ENCODE results near the gene PCNX1.

PCNX1 gene

GRCh38 chr14:70964492-70964891, 57.2 kb downstream of the PCNX1 start:
- Histone ChIP-seq H3K27me3 (ENCODE audit: control insufficient read depth, insufficient read depth, low read length) (no peaks in the 10 kb centered on the region), H3K36me3 (ENCODE audit: control insufficient read depth, insufficient read depth, low read length) (peaks cover 28% of the 10 kb centered on the region), H3K27ac (ENCODE audit: low read depth, low read length) (no peak overlapping the region), H3K9ac (ENCODE audit: low read length) (no peak overlapping the region), H3K4me1 (ENCODE audit: control insufficient read depth, insufficient read depth, low read length) (no peaks in the 10 kb centered on the region), H3K4me3 (ENCODE audit: low read depth, low read length) (no peak overlapping the region), H3K9me3 (ENCODE audit: control insufficient read depth, insufficient read depth, low read depth, low read length) (no peaks in the 10 kb centered on the region)

GRCh38 chr14:70971560-70971959, 64.3 kb downstream of the PCNX1 start:
- H3K36me3 ChIP-seq (ENCODE audit: control insufficient read depth, insufficient read depth, low read length), result peaks cover 19% of the 10 kb centered on the region
- no peak overlapping the region for H3K9ac ChIP-seq (ENCODE audit: low read length)
- H3K27me3 ChIP-seq (ENCODE audit: control insufficient read depth, insufficient read depth, low read length), result no peaks in the 10 kb centered on the region
- H3K27ac ChIP-seq (ENCODE audit: low read depth, low read length), result no peak overlapping the region
- peaks cover 3% of the 10 kb centered on the region; the same call in 1 of the 2 replicates for H3K4me1 ChIP-seq (ENCODE audit: control insufficient read depth, insufficient read depth, low read length)
- no peaks in the 10 kb centered on the region for H3K9me3 ChIP-seq (ENCODE audit: control insufficient read depth, insufficient read depth, low read depth, low read length)
- H3K4me3 ChIP-seq (ENCODE audit: low read depth, low read length), result no peak overlapping the region

DNA sequence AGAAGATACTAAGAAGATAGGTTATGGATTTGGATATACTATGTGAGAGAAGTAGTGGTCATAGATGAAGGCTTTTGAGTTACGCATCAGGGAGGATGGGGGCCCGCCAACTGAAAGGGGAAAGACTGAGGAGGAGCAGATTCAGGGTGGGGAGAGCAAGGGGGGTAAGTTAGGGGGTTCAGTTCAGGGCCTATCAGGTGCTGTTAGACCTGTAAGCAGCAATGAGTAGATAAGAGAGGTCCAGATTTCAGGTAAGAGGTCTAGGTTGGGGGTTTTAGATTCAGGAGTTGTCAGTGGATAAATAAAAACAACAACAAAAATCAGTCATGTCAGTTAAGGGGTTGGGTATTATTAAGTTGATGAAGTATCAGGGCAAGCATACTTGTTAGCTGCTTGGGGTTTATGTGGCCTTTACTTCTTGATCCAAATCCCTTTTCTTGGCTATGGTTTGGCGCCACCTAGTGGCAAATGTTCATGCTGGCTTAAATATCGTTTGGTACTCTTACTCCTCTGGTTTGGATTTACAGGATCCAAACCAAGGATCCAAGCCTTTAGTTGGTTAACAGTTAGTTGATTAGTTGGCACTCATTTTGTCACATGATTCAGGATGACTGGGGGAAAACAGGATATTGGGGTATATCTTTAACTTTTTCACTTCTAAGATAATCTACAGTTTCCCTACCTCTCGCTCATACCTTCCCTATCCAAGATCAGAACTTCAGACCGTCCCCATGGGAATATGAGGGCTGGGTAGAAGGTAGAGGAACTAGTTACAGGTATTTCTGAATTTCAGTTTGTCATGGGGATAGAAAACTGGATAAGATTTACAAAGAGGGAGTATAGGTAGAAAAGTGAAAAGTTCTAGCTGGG, 65.1 kb downstream of the PCNX1 start:
- H3K4me3 ChIP-seq (ENCODE audit: low read depth, low read length), result no peak overlapping the region
- H3K4me1 ChIP-seq (ENCODE audit: control insufficient read depth, insufficient read depth, low read length), result peaks cover 3% of the 10 kb centered on the region; the same call in 1 of the 2 replicates
- no peak overlapping the region for H3K27ac ChIP-seq (ENCODE audit: low read depth, low read length)
- no peaks in the 10 kb centered on the region for H3K27me3 ChIP-seq (ENCODE audit: control insufficient read depth, insufficient read depth, low read length)
- no peaks in the 10 kb centered on the region for H3K9me3 ChIP-seq (ENCODE audit: control insufficient read depth, insufficient read depth, low read depth, low read length)
- peaks cover 27% of the 10 kb centered on the region for H3K36me3 ChIP-seq (ENCODE audit: control insufficient read depth, insufficient read depth, low read length)
- no peak overlapping the region for H3K9ac ChIP-seq (ENCODE audit: low read length)

DNA sequence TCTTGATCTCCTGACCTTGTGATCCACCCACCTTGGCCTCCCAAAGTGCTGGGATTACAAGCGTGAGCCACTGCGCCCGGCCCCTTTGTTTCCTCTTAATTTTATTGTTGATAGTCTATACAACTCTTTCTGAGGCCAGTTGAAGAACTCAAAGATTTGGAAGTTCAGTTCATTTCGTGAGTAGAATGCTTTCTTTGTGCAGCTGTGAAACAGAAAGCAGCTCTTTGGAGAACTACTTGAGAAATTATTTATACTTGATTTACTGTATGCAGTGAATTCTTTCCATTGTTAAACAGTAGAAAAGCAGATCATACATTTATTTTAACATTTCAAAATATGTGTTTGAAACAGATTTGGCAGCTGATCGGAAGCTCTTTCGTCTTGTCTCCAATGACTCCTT, 69.3 kb downstream of the PCNX1 start:
- no peak overlapping the region for H3K27ac ChIP-seq (ENCODE audit: low read depth, low read length)
- H3K27me3 ChIP-seq (ENCODE audit: control insufficient read depth, insufficient read depth, low read length), result no peaks in the 10 kb centered on the region
- no peaks in the 10 kb centered on the region for H3K9me3 ChIP-seq (ENCODE audit: control insufficient read depth, insufficient read depth, low read depth, low read length)
- no peak overlapping the region for H3K9ac ChIP-seq (ENCODE audit: low read length)
- H3K4me1 ChIP-seq (ENCODE audit: control insufficient read depth, insufficient read depth, low read length), result peaks cover 1% of the 10 kb centered on the region; the same call in 1 of the 2 replicates
- no peak overlapping the region for H3K4me3 ChIP-seq (ENCODE audit: low read depth, low read length)
- H3K36me3 ChIP-seq (ENCODE audit: control insufficient read depth, insufficient read depth, low read length), result peaks cover 28% of the 10 kb centered on the region

GRCh38 chr14:70981000-70981952, 74.0 kb downstream of the PCNX1 start:
- Histone ChIP-seq H3K9me3 (ENCODE audit: control insufficient read depth, insufficient read depth, low read depth, low read length) (no peaks in the 10 kb centered on the region), H3K27me3 (ENCODE audit: control insufficient read depth, insufficient read depth, low read length) (no peaks in the 10 kb centered on the region), H3K9ac (ENCODE audit: low read length) (no peak overlapping the region), H3K36me3 (ENCODE audit: control insufficient read depth, insufficient read depth, low read length) (peaks cover 24% of the 10 kb centered on the region), H3K4me1 (ENCODE audit: control insufficient read depth, insufficient read depth, low read length) (no peaks in the 10 kb centered on the region), H3K4me3 (ENCODE audit: low read depth, low read length) (no peak overlapping the region), H3K27ac (ENCODE audit: low read depth, low read length) (no peak overlapping the region)

DNA sequence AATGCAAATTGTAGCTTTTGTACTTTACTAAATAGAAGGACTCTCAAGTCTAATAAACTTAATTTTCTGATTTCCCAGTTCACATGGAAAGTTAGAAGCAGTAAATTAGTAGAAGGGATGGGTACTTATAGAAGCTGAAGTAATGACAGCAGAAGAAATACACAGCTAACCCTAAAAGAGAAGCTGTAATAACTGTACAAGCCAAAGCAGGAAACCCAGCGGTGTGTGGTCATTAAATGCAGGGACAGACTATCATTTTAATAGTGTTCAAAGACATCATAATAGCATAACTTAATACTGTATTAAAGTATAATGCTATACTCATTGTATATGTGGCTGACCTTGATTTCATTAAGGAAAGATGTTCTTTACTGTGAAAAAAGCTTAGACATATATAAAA, 74.9 kb downstream of the PCNX1 start:
- Histone ChIP-seq H3K4me3 (ENCODE audit: low read depth, low read length) (no peak overlapping the region), H3K9ac (ENCODE audit: low read length) (no peak overlapping the region), H3K4me1 (ENCODE audit: control insufficient read depth, insufficient read depth, low read length) (no peaks in the 10 kb centered on the region), H3K9me3 (ENCODE audit: control insufficient read depth, insufficient read depth, low read depth, low read length) (no peaks in the 10 kb centered on the region), H3K36me3 (ENCODE audit: control insufficient read depth, insufficient read depth, low read length) (peaks cover 17% of the 10 kb centered on the region), H3K27ac (ENCODE audit: low read depth, low read length) (no peak overlapping the region), H3K27me3 (ENCODE audit: control insufficient read depth, insufficient read depth, low read length) (no peaks in the 10 kb centered on the region)

DNA sequence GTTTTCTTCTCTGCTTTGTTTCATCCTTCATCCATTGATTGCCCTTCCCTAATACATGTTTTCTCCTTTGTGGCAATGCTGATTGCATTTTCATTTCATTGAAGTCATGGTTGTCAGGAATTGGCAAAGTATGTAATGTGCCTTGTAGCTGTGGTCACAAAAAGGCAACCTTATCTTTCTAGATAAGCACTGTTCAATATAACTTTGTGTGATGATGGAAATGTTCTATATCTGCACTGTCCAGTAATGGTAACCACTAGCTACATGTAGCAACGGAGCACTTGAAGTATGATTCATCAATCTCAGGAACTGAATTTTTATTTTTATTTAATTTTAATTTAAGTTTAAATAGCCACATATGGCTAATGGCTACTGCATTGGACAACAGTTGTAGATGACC, 79.8 kb downstream of the PCNX1 start:
- no peak overlapping the region for H3K27ac ChIP-seq (ENCODE audit: low read depth, low read length)
- no peak overlapping the region for H3K9ac ChIP-seq (ENCODE audit: low read length)
- H3K9me3 ChIP-seq (ENCODE audit: control insufficient read depth, insufficient read depth, low read depth, low read length), result no peaks in the 10 kb centered on the region
- H3K36me3 ChIP-seq (ENCODE audit: control insufficient read depth, insufficient read depth, low read length), result no peaks in the 10 kb centered on the region
- no peak overlapping the region for H3K4me3 ChIP-seq (ENCODE audit: low read depth, low read length)
- no peaks in the 10 kb centered on the region for H3K27me3 ChIP-seq (ENCODE audit: control insufficient read depth, insufficient read depth, low read length)
- no peaks in the 10 kb centered on the region for H3K4me1 ChIP-seq (ENCODE audit: control insufficient read depth, insufficient read depth, low read length)

DNA sequence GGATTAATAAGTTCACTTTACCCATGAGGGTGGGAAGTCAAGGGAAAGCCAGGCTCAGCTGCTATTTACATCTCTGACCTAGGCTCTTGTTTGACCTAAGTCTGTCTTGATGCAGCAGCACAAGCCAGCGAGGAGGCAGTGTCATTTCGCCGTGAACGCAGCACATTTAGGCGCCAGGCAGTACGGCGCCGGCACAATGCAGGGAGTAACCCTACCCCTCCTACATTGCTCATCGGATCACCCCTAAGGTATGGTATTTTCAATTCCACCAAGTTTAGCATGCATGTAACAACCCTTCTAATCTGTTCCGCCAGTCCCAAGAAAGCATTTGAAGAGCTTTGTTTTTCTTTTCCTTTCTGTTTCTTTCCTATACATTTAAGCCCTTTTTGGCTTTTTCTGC, 81.2 kb downstream of the PCNX1 start:
- no peak overlapping the region for H3K4me3 ChIP-seq (ENCODE audit: low read depth, low read length)
- no peak overlapping the region for H3K9ac ChIP-seq (ENCODE audit: low read length)
- no peak overlapping the region for H3K27ac ChIP-seq (ENCODE audit: low read depth, low read length)

DNA sequence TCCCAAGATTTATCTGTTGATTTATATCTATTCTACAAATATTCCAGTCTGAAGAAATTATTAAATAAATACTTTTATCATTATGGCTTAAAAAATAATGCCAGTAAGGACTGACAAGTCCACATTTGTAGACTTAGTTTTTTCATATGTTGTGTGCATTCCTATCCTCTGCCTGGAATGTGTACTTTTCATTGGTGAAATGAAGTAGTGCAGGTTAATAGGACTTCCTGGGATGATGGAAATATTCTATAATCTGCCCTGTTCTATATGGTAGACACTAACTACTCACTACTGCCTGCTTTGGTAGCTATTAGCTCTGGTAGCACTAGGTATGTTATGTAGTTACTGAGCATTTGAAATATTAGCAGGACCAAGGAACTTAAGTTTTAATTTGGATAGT, 86.7 kb downstream of the PCNX1 start:
- Histone ChIP-seq H3K27ac (ENCODE audit: low read depth, low read length) (no peak overlapping the region), H3K36me3 (ENCODE audit: control insufficient read depth, insufficient read depth, low read length) (peaks cover 7% of the 10 kb centered on the region), H3K9ac (ENCODE audit: low read length) (no peak overlapping the region), H3K4me1 (ENCODE audit: control insufficient read depth, insufficient read depth, low read length) (peaks cover 5% of the 10 kb centered on the region; the same call in 1 of the 2 replicates), H3K4me3 (ENCODE audit: low read depth, low read length) (no peak overlapping the region), H3K9me3 (ENCODE audit: control insufficient read depth, insufficient read depth, low read depth, low read length) (no peaks in the 10 kb centered on the region), H3K27me3 (ENCODE audit: control insufficient read depth, insufficient read depth, low read length) (no peaks in the 10 kb centered on the region)

More for the DNA sequence above, 81.2 kb downstream of the PCNX1 start:
- Histone ChIP-seq H3K36me3 (ENCODE audit: control insufficient read depth, insufficient read depth, low read length) (no peaks in the 10 kb centered on the region), H3K27me3 (ENCODE audit: control insufficient read depth, insufficient read depth, low read length) (no peaks in the 10 kb centered on the region), H3K9me3 (ENCODE audit: control insufficient read depth, insufficient read depth, low read depth, low read length) (no peaks in the 10 kb centered on the region), H3K4me1 (ENCODE audit: control insufficient read depth, insufficient read depth, low read length) (no peaks in the 10 kb centered on the region)

DNA sequence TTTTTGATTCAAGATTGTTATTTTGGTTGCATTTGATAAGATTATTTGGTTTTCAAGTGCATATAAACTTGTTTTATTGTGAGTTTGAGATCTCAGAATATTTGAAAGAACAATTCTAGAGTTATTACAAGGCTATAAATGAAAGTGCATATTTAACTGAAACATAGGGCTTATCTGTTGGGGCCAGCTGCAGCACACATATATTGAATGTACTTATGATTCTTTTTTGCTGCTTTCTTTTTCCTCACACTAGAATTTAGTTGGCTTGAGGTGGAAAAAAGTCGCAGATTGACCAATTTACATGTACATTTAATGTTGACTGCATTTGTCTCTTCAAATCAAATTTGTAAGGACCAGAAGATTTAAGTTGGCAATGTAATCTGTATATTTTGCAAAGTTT, 88.0 kb downstream of the PCNX1 start:
- Histone ChIP-seq H3K27me3 (ENCODE audit: control insufficient read depth, insufficient read depth, low read length) (no peaks in the 10 kb centered on the region), H3K9me3 (ENCODE audit: control insufficient read depth, insufficient read depth, low read depth, low read length) (no peaks in the 10 kb centered on the region), H3K4me1 (ENCODE audit: control insufficient read depth, insufficient read depth, low read length) (peaks cover 5% of the 10 kb centered on the region; the same call in 1 of the 2 replicates), H3K9ac (ENCODE audit: low read length) (no peak overlapping the region), H3K4me3 (ENCODE audit: low read depth, low read length) (no peak overlapping the region), H3K27ac (ENCODE audit: low read depth, low read length) (no peak overlapping the region), H3K36me3 (ENCODE audit: control insufficient read depth, insufficient read depth, low read length) (peaks cover 7% of the 10 kb centered on the region)

DNA sequence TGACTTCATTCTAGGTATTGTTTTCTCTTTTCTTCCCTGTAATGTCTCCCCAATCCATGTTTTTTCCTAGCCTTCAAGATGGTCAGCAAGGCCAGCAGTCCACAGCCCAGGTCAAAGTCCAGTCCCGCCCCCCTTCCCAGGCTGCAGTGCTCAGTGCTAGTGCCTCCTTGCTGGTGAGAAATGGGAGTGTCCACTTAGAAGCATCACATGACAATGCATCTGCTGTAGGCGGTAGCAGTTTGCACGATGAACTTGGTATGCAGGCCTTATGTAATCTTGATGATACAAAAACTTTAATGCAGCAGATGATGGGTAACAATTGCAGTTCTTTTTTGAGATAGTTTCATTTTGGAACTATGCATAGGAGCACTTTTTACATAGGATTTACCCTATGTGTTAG, 88.4 kb downstream of the PCNX1 start:
- Histone ChIP-seq H3K27ac (ENCODE audit: low read depth, low read length) (no peak overlapping the region), H3K36me3 (ENCODE audit: control insufficient read depth, insufficient read depth, low read length) (peaks cover 7% of the 10 kb centered on the region), H3K4me1 (ENCODE audit: control insufficient read depth, insufficient read depth, low read length) (peaks cover 5% of the 10 kb centered on the region; the same call in 1 of the 2 replicates), H3K4me3 (ENCODE audit: low read depth, low read length) (no peak overlapping the region), H3K27me3 (ENCODE audit: control insufficient read depth, insufficient read depth, low read length) (no peaks in the 10 kb centered on the region), H3K9ac (ENCODE audit: low read length) (no peak overlapping the region), H3K9me3 (ENCODE audit: control insufficient read depth, insufficient read depth, low read depth, low read length) (no peaks in the 10 kb centered on the region)
